ENCODE measurements around the gene PPP1R14D.

Gene PPP1R14D

DNA sequence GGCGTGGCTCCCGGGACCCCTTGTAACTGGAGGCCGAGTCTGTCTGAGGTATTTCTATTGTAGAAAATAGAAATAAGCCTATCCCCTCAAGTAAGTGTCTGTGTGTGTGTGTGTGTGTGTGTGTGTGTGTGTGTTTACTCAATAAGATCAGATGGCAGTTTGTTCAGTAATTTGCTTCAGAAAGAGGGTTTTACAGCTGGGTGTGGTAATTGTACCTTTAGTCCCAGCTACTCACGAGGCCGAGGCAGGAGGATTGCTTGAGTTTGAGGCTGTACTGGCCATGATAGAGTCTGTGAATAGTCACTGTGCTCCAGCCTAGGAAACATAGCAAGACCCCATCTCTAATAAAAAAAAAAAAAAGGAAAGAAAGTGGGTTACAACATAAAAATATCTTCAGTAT is 24.0 kb upstream of the PPP1R14D start:
- H3K4me3 ChIP-seq (ENCODE audit: control insufficient read depth, low read depth, low read length), result no peak overlapping the region
- TF ChIP-seq, protein P1, sequence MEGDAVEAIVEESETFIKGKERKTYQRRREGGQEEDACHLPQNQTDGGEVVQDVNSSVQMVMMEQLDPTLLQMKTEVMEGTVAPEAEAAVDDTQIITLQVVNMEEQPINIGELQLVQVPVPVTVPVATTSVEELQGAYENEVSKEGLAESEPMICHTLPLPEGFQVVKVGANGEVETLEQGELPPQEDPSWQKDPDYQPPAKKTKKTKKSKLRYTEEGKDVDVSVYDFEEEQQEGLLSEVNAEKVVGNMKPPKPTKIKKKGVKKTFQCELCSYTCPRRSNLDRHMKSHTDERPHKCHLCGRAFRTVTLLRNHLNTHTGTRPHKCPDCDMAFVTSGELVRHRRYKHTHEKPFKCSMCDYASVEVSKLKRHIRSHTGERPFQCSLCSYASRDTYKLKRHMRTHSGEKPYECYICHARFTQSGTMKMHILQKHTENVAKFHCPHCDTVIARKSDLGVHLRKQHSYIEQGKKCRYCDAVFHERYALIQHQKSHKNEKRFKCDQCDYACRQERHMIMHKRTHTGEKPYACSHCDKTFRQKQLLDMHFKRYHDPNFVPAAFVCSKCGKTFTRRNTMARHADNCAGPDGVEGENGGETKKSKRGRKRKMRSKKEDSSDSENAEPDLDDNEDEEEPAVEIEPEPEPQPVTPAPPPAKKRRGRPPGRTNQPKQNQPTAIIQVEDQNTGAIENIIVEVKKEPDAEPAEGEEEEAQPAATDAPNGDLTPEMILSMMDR (conservative IDR thresholded peaks at IDR 0.05; ENCODE audit: control insufficient read depth, insufficient read depth, low read depth, low read length), result no peak
- no peak for DNase-seq (ENCODE audit: low read depth)

DNA sequence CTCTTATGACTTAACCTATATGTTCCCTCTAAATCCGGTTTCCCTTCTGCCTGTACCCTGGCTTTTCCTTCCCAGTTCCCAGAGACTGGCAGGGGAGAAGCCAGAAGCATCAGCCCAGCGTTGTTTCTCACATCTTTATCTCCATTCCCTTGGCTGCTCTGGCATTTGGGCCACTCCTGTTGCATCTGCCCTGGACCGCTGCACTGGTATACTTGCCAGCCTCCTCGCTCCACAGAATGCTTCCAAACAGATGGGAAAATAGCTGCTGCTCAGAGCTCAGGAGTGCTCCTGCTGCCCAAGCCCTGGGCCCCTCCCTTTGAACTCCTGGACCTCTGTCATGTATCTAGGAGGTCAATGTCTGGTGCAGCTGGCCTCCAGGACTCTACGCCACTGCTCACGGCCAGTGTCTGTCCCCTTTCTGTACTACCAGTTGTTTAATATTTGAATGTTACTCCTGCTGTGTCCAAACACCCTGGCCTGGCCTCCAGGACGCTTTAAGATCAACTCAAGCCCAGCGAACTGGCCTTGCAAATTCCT is 22.1 kb upstream of the PPP1R14D start:
- DNase-seq (ENCODE audit: low read depth), result no peak
- TF ChIP-seq, protein P1 (conservative IDR thresholded peaks at IDR 0.05; ENCODE audit: control insufficient read depth, insufficient read depth, low read depth, low read length), result no peak
- no peak overlapping the region for H3K4me3 ChIP-seq (ENCODE audit: control insufficient read depth, low read depth, low read length)

DNA sequence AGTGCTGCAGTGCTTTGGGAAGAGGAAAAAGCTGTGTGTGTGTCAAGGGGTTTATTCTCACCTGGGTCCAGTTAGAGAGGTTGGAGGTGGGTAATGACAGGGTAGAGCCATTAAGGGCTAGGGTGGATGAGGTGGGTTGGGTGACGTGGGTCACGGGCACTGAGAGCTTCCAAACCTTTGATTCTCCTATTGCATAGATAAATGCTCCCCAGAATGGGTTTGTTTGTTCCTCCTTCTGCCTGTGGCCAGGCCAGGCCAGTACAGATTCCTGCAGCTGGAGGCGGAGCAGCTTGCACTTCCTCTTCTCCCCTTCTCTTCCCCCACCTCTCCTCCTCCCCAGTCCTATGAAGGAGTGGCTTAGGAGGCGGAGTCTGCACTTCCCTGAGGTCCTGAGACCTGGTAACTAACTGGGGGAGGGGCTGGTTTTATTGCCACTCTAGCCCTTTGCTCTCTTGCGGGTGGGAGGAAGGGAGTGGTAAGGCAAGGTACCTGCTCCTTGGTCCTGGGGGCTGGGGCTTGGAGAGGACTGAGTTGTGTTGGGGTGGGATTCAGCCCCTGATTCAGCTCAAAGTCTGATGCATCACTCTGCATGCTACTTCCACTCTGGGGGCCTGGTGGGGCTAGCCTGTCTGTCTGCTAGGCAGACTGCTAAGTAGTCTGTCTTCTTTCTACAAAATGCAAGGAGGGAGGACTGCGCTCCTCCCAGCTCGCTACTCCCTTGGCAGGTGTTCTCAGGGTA is 18.9 kb upstream of the PPP1R14D start:
- DNase-seq (ENCODE audit: low read depth), result no peak
- TF ChIP-seq, protein P1 (conservative IDR thresholded peaks at IDR 0.05; ENCODE audit: control insufficient read depth, insufficient read depth, low read depth, low read length), result no peak
- H3K4me3 ChIP-seq (ENCODE audit: control insufficient read depth, low read depth, low read length), result no peak overlapping the region

DNA sequence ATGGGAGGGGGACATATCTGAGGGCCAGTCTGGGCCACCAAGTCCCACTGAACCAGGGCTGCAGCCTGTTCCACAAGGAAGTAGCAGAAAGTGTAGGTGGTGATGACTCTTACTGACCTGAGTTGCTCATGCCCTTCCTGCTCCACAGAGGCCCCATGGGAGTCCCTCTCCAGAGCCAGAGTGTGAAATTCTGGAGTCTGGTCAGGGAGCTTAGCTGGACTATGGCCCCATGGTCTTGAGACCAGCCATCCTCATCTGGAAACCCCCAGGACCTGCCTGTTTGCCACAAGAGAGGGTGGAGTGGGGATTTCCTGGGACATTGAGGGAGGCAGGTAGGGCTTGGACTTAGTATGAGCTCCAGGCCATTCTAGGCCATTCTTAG is 18.3 kb upstream of the PPP1R14D start:
- no peak for DNase-seq (ENCODE audit: low read depth)
- H3K4me3 ChIP-seq (ENCODE audit: control insufficient read depth, low read depth, low read length), result no peak overlapping the region

GRCh38 chr15:40845511-40846284 is 17.2 kb upstream of the PPP1R14D start:
- H3K4me3 ChIP-seq (ENCODE audit: control insufficient read depth, low read depth, low read length), result no peak overlapping the region
- TF ChIP-seq, protein P1 (conservative IDR thresholded peaks at IDR 0.05; ENCODE audit: control insufficient read depth, insufficient read depth, low read depth, low read length), result no peak
- no peak for DNase-seq (ENCODE audit: low read depth)

More for the DNA sequence above, 18.3 kb upstream of the PPP1R14D start:
- TF ChIP-seq, protein P1 (conservative IDR thresholded peaks at IDR 0.05; ENCODE audit: control insufficient read depth, insufficient read depth, low read depth, low read length), result no peak

GRCh38 chr15:40845036-40845435 is 16.5 kb upstream of the PPP1R14D start:
- DNase-seq (ENCODE audit: low read depth), result no peak
- H3K4me3 ChIP-seq (ENCODE audit: control insufficient read depth, low read depth, low read length), result no peak overlapping the region
- TF ChIP-seq, protein P1 (conservative IDR thresholded peaks at IDR 0.05; ENCODE audit: control insufficient read depth, insufficient read depth, low read depth, low read length), result no peak

All from fibroblast of mammary gland (primary cell).